ENCODE measurements around the gene GALNT18.

GRCh38 chr11:11459578-11459977 lies 162.2 kb downstream of the GALNT18 start:
- TF ChIP-seq EZH2phosphoT487 (IDR thresholded peaks at IDR 0.05; ENCODE audit: borderline replicate concordance, low read depth, low read length) (no peak), CTCF (conservative IDR thresholded peaks at IDR 0.05; ENCODE audit: low read length) (no peak)

All from OCI-LY7 (cell line).